ENCODE measurements around the gene VANGL2. TPM values are rescaled to one million over a fixed set of nuclear protein-coding genes. Genes with fewer than 3 reads are reported as not detected.

Gene VANGL2
- total and polyA plus RNA-seq, 2 of the 4 experiments (the other 2 are of a cell fraction): 0.36 to 3.6 TPM

DNA sequence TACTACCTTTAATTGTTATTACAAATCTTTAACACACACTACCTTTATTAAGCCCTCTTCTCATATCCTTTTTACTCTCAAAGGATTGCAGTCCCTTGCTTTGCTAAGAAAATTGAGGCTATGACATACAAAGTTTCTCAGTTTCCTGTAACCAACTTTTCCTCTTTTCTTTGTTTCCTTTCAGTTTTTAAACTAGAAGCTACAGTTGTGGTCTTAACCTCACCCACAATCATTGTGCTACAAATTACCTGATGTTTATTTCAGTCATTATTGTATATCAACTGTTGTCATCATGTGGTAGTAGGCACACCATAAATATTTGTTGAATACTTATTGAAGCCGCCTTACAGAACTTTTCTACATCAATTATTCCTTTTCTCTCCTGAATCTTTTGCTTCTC lies 70.9 kb downstream of the VANGL2 start:
- Histone ChIP-seq H3K23ac (ENCODE audit: low read depth, low read length) (no peak overlapping the region), H3K9me3 (ENCODE audit: control insufficient read depth, insufficient read depth, low read length) (no peaks in the 10 kb centered on the region), H3K27ac (ENCODE audit: insufficient read depth, low read length) (no peak overlapping the region), H2AK5ac (ENCODE audit: low read depth, low read length) (no peak overlapping the region), H3K4ac (ENCODE audit: low read depth, low read length) (no peak overlapping the region), H3K9ac (ENCODE audit: low read depth, low read length) (no peak overlapping the region), H3K27me3 (ENCODE audit: control insufficient read depth, insufficient read depth, low read length) (no peaks in the 10 kb centered on the region), H2BK15ac (ENCODE audit: low read depth, low read length) (no peak overlapping the region), H3K4me3 (ENCODE audit: insufficient read depth, low read depth, low read length) (no peak overlapping the region), H3K36me3 (ENCODE audit: control insufficient read depth, insufficient read depth, low read length) (no peaks in the 10 kb centered on the region), H3K56ac (ENCODE audit: extremely low read depth, insufficient read depth, low read length) (no peak overlapping the region), H3K14ac (replicated peaks; ENCODE audit: low read depth, low read length) (no peak overlapping the region), H3K79me1 (ENCODE audit: low read depth in 1 of 2, low read length in 2 of 2) (no peaks in the 10 kb centered on the region), H2AFZ (replicated peaks; ENCODE audit: low read length, poor library complexity) (no peak overlapping the region), H2AK9ac (replicated peaks; ENCODE audit: low read depth, low read length, poor library complexity) (no peak overlapping the region), H2BK20ac (ENCODE audit: low read depth, low read length) (no peak overlapping the region), H4K20me1 (ENCODE audit: insufficient read depth, low read length) (no peaks in the 10 kb centered on the region), H2BK120ac (ENCODE audit: low read depth, low read length) (no peak overlapping the region), H4K91ac (ENCODE audit: insufficient read depth, low read depth, low read length) (no peak overlapping the region), H3K9me1 (ENCODE audit: insufficient read depth, low read length) (no peaks in the 10 kb centered on the region), H2BK5ac (ENCODE audit: low read depth, low read length, poor library complexity, severe bottlenecking) (no peak overlapping the region), H3K4me2 (ENCODE audit: low read depth, low read length) (no peak overlapping the region), H3K4me1 (ENCODE audit: control insufficient read depth, insufficient read depth, low read length) (no peaks in the 10 kb centered on the region), H4K5ac (ENCODE audit: low read depth, low read length) (no peak overlapping the region), H3K18ac (ENCODE audit: low read depth, low read length) (no peak overlapping the region), H4K8ac (ENCODE audit: low read depth in 2 of 2, low read length in 2 of 2) (no peak overlapping the region)
- DNase-seq (no peak), ATAC-seq (ENCODE audit: low read depth) (no peak)
- no TSS peak for BruUV-seq (replicated peaks)
- in situ Hi-C loops (cut with MboI; ENCODE audit: low sequenced_read_pairs): no loop called here
- no CpG with 5 or more reads among the region's 1 CpG for WGBS, 2 experiments (ENCODE audit: extremely low coverage in 2 of 2, insufficient read length in 1 of 2)
- POLR2A ChIA-PET (ENCODE audit: unreplicated experiment): no interaction called here
- dilution Hi-C loops (cut with HindIII; ENCODE audit: low sequenced_read_pairs, unreplicated experiment): no loop called here
- TF ChIP-seq RCOR1 (IDR thresholded peaks at IDR 0.05; ENCODE audit: insufficient replicate concordance, low read length) (no peak), CEBPB (IDR thresholded peaks at IDR 0.05; ENCODE audit: low read depth, low read length) (no peak), NFE2L2 (IDR thresholded peaks at IDR 0.05; ENCODE audit: low read depth, low read length) (no peak), CHD1 (IDR thresholded peaks at IDR 0.05; ENCODE audit: low read depth, low read length) (no peak), MAFK (IDR thresholded peaks at IDR 0.05; ENCODE audit: low read depth, low read length) (no peak), FOS (IDR thresholded peaks at IDR 0.05; ENCODE audit: low read depth, low read length) (no peak), MXI1 (IDR thresholded peaks at IDR 0.05; ENCODE audit: borderline replicate concordance, low read depth, low read length) (no peak), MAZ (IDR thresholded peaks at IDR 0.05; ENCODE audit: borderline replicate concordance, low read depth, low read length) (no peak), CTCF (conservative IDR thresholded peaks at IDR 0.05; ENCODE audit: low read depth, low read length) (no peak), SMC3 (IDR thresholded peaks at IDR 0.05; ENCODE audit: low read depth, low read length) (no peak), BHLHE40 (IDR thresholded peaks at IDR 0.05; ENCODE audit: low read depth, low read length) (no peak), RAD21 (IDR thresholded peaks at IDR 0.05; ENCODE audit: low read length) (no peak), POLR2A (IDR thresholded peaks at IDR 0.05; ENCODE audit: low read depth, low read length) (no peak), RFX5 (IDR thresholded peaks at IDR 0.05; ENCODE audit: low read depth, low read length) (no peak)
- TF ChIP-seq, protein P1, sequence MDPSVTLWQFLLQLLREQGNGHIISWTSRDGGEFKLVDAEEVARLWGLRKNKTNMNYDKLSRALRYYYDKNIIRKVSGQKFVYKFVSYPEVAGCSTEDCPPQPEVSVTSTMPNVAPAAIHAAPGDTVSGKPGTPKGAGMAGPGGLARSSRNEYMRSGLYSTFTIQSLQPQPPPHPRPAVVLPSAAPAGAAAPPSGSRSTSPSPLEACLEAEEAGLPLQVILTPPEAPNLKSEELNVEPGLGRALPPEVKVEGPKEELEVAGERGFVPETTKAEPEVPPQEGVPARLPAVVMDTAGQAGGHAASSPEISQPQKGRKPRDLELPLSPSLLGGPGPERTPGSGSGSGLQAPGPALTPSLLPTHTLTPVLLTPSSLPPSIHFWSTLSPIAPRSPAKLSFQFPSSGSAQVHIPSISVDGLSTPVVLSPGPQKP (IDR thresholded peaks at IDR 0.05; ENCODE audit: borderline replicate concordance, low read depth, low read length): no peak
- CTCF ChIA-PET: no interaction called here
- intact Hi-C loops (cut with micrococcal nuclease): no loop called here

All from IMR-90 (cell line).